ENCODE measurements around the gene LARP1B. TPM values are rescaled to one million over a fixed set of nuclear protein-coding genes. Genes with fewer than 3 reads are reported as not detected.
"Not testable (repeated sequence)": the region's sequence is repeated elsewhere in the genome, so short reads cannot be mapped to it uniquely, and the experiment has no call there.

Gene LARP1B
- total RNA-seq, 1 experiment from 2014 or later, result 20.3 TPM

DNA sequence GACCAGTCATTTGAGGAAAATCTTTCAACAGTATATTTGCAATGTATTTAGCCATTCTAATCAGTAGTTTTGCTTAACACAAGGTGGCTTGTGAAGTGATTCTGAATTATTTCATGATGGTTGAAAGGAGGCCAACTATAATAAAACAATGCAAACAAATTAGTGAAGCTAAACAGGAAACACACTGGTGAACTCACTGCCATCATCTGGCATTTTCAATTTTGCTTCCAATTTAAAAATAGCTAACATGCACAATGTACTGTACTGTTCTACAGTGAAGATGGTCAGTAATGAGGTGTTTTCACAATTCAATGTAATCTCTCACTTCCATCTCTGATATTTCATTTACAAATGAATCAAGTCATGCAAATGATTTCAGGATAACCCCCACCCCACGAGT is 195.4 kb downstream of the LARP1B start:
- Histone ChIP-seq H3K4me1 (ENCODE audit: insufficient read depth, low read length, poor library complexity, severe bottlenecking) (no peaks in the 10 kb centered on the region), H3K27me3 (replicated peaks; ENCODE audit: insufficient read depth, low read depth, low read length, poor library complexity) (no peaks in the 10 kb centered on the region), H3K4me3 (ENCODE audit: low read depth, low read length, poor library complexity, severe bottlenecking) (no peak overlapping the region), H3K27ac (ENCODE audit: low read depth, low read length, poor library complexity, severe bottlenecking) (no peak overlapping the region), H3K36me3 (ENCODE audit: insufficient read depth, low read length, poor library complexity, severe bottlenecking) (no peaks in the 10 kb centered on the region), H3K9me3 (ENCODE audit: low read depth, low read length, poor library complexity, severe bottlenecking) (no peaks in the 10 kb centered on the region)
- CTCF ChIA-PET, result no interaction called here
- POLR2A ChIA-PET (ENCODE audit: low non-redundant PET), result no interaction called here
- intact Hi-C loops (cut with micrococcal nuclease; ENCODE audit: unreplicated experiment), result no loop called here
- TF ChIP-seq, protein P1, sequence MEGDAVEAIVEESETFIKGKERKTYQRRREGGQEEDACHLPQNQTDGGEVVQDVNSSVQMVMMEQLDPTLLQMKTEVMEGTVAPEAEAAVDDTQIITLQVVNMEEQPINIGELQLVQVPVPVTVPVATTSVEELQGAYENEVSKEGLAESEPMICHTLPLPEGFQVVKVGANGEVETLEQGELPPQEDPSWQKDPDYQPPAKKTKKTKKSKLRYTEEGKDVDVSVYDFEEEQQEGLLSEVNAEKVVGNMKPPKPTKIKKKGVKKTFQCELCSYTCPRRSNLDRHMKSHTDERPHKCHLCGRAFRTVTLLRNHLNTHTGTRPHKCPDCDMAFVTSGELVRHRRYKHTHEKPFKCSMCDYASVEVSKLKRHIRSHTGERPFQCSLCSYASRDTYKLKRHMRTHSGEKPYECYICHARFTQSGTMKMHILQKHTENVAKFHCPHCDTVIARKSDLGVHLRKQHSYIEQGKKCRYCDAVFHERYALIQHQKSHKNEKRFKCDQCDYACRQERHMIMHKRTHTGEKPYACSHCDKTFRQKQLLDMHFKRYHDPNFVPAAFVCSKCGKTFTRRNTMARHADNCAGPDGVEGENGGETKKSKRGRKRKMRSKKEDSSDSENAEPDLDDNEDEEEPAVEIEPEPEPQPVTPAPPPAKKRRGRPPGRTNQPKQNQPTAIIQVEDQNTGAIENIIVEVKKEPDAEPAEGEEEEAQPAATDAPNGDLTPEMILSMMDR (conservative IDR thresholded peaks at IDR 0.05; ENCODE audit: low read depth, low read length), result no peak
- no peak for TF ChIP-seq EZH2 (IDR thresholded peaks at IDR 0.05; ENCODE audit: borderline replicate concordance, low read depth, low read length, poor library complexity, severe bottlenecking)
- no TSS peak for BruUV-seq (replicated peaks)
- no peak for DNase-seq (ENCODE audit: low spot score)

DNA sequence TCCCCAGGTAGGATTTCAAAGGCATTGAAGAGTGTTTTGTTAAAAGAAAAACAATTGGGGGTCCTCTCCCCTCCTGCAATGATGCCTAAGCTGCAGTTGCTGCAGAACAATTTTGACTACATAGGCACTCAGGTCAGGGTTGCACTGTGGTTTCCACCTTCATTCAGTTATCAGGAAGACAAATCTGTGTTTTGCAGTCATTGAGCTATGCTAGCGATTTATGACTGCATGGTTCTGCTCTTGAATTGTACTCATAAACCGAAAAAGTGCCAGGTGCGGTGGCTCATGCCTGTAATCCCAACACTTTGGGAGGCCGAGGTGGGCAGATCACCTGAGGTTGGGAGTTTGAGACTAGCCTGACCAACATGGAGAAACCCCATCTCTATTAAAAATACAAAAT is 197.1 kb downstream of the LARP1B start:
- POLR2A ChIA-PET (ENCODE audit: low non-redundant PET); intact Hi-C loops (cut with micrococcal nuclease; ENCODE audit: unreplicated experiment); DNase-seq (ENCODE audit: low spot score); H3K9me3 ChIP-seq (ENCODE audit: low read depth, low read length, poor library complexity, severe bottlenecking); H3K27ac ChIP-seq (ENCODE audit: low read depth, low read length, poor library complexity, severe bottlenecking); BruUV-seq (replicated peaks); H3K27me3 ChIP-seq (replicated peaks; ENCODE audit: insufficient read depth, low read depth, low read length, poor library complexity); H3K4me1 ChIP-seq (ENCODE audit: insufficient read depth, low read length, poor library complexity, severe bottlenecking); H3K36me3 ChIP-seq (ENCODE audit: insufficient read depth, low read length, poor library complexity, severe bottlenecking); CTCF ChIA-PET; H3K4me3 ChIP-seq (ENCODE audit: low read depth, low read length, poor library complexity, severe bottlenecking): not testable (repeated sequence)

DNA sequence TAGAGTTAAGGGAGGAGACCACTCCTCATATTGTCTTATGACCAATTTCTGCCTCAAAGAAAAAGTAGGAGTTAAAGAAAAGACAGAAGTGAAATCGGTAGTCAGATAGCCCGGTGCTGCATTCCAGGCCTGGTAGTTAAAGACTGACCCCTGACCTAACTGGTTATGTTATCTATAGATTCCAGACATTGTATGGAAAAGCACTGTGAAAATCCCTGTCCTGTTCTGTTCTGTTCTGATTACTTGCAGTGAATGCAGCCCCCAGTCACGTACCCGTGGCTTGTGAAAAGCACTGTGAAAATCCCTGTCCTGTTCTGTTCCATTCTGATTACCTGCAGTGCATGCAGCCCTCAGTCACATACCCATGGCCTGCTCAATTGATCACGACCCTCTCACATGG is 198.8 kb downstream of the LARP1B start:
- H3K4me3 ChIP-seq (ENCODE audit: low read depth, low read length, poor library complexity, severe bottlenecking); POLR2A ChIA-PET (ENCODE audit: low non-redundant PET); H3K4me1 ChIP-seq (ENCODE audit: insufficient read depth, low read length, poor library complexity, severe bottlenecking); H3K27me3 ChIP-seq (replicated peaks; ENCODE audit: insufficient read depth, low read depth, low read length, poor library complexity); H3K27ac ChIP-seq (ENCODE audit: low read depth, low read length, poor library complexity, severe bottlenecking); intact Hi-C loops (cut with micrococcal nuclease; ENCODE audit: unreplicated experiment); BruUV-seq (replicated peaks); H3K9me3 ChIP-seq (ENCODE audit: low read depth, low read length, poor library complexity, severe bottlenecking); CTCF ChIA-PET; H3K36me3 ChIP-seq (ENCODE audit: insufficient read depth, low read length, poor library complexity, severe bottlenecking); DNase-seq (ENCODE audit: low spot score): not testable (repeated sequence)

Other genes with a start within 250 kb of the LARP1B start
- gene PLK4, start 180.4 kb upstream of the LARP1B start, total RNA-seq (2021), result 46.9 and 52.4 TPM in 2 replicates
- 16.6 and 23.6 TPM in 2 replicates for gene MFSD8, start 96.1 kb upstream of the LARP1B start, total RNA-seq (2021)
- 8.4 and 10.1 TPM in 2 replicates for gene ABHD18, start 95.9 kb upstream of the LARP1B start, total RNA-seq (2021)
- 49.7 and 51.7 TPM in 2 replicates for gene PGRMC2, start 226.5 kb downstream of the LARP1B start, total RNA-seq (2021)

Measured in A673 (cell line).